K562 (cell line): ENCODE results near the gene FOXS1. TPM values are rescaled to one million over a fixed set of nuclear protein-coding genes. Genes with fewer than 3 reads are reported as not detected.

ENCODE experiments used
- ATAC-seq: fragments of 200-7000 bp; cut with Tn5 transposase; 3 replicates; pipeline ENCODE4 v1.9.1; 2020; ENCODE audit warnings: moderate library complexity
- BruUV-seq: library from RNA; stranded (reverse); fragments of 400-500 nt; replicated peaks from 2 replicates; lab custom pipeline; 2021; lab: Mats Ljungman, UMichigan
- CTCF ChIA-PET: fragments of 300-600 bp; formaldehyde crosslinking; extraction: SDS; loops from one replicate; lab custom pipeline; 2021; ENCODE audit warnings: low intra/inter-chr PET ratio; lab: Yijun Ruan, JAX
- POLR2A ChIA-PET: fragments of 300-600, 350-650 bp; sonication (Branson Sonifier 250); formaldehyde crosslinking; extraction: SDS; loops from one replicate; lab custom pipeline; 2021; ENCODE audit warnings: antibody characterized with exemption, inconsistent platforms; lab: Yijun Ruan, JAX
- DNase-seq, 4 experiments: peaks; one replicate each; pipeline versions ENCODE4 v3.0.0 to v3.0.0-alpha.2; 2011 to 2018; ENCODE audit warnings: low spot score in 3 of 4, mixed read lengths in 3 of 4; ENCODE audit errors: extremely low read depth in 1 of 4
- FAIRE-seq: peaks from 2 replicates; lab custom pipeline; 2011; peaks lifted over from hg19 to GRCh38; lab: Jason Lieb, UNC
- H2AFZ ChIP-seq: 2 replicates; pipeline ENCODE4 v1.6.0; 2011; ENCODE audit warnings: low read depth, low read length, control low read depth, inconsistent platforms
- H3K27ac ChIP-seq: fragments of 200-600 bp; 3 replicates; pipeline ENCODE4 v1.8.0; 2011; ENCODE audit warnings: low read depth, mild to moderate bottlenecking, control low read depth, inconsistent platforms, low read length, moderate library complexity, mixed read lengths; ENCODE audit errors: extremely low read depth
- H3K27me3 ChIP-seq, 2 experiments: fragments of 300-600 bp in 1 of 2; 2 replicates in 1 of 2; 3 replicates in 1 of 2; pipeline versions ENCODE4 v1.6.0 to v1.8.0; 2011; ENCODE audit warnings: inconsistent platforms in 2 of 2, low read length in 2 of 2, mild to moderate bottlenecking in 1 of 2, mixed read lengths in 1 of 2, moderate library complexity in 1 of 2; ENCODE audit not compliant: control insufficient read depth in 2 of 2, insufficient read depth in 2 of 2
- H3K36me3 ChIP-seq: fragments of 300-600 bp; 3 replicates; pipeline ENCODE4 v1.8.0; 2011; ENCODE audit warnings: mild to moderate bottlenecking, low read length, inconsistent platforms; ENCODE audit not compliant: control insufficient read depth, insufficient read depth
- H3K4me1 ChIP-seq, 2 experiments: fragments of 200-600 bp in 1 of 2; replicated peaks in 1 of 2; 2 replicates in 1 of 2; 3 replicates in 1 of 2; pipeline versions ENCODE4 v1.5.1 to v1.8.0; 2011; ENCODE audit warnings: inconsistent platforms in 2 of 2, low read length in 2 of 2, mild to moderate bottlenecking in 1 of 2, mixed read lengths in 1 of 2, moderate library complexity in 1 of 2; ENCODE audit not compliant: control insufficient read depth in 2 of 2, insufficient read depth in 2 of 2
- H3K4me2 ChIP-seq: 2 replicates; pipeline ENCODE4 v1.6.1; 2011; ENCODE audit warnings: low read length, control low read depth, inconsistent platforms, mixed read lengths; ENCODE audit not compliant: insufficient read depth
- H3K4me3 ChIP-seq: fragments of 200-600 bp; sonication (generic), shearing (Covaris generic); 2 replicates; pipeline ENCODE4 v1.5.1; 2016; ENCODE audit warnings: control low read depth, inconsistent platforms
- H3K79me2 ChIP-seq: fragments of 200-600 bp; 3 replicates; pipeline ENCODE4 v1.8.0; 2011; ENCODE audit warnings: low read length, inconsistent platforms; ENCODE audit not compliant: control insufficient read depth, insufficient read depth
- H3K9ac ChIP-seq, 2 experiments: 2 replicates each; pipeline versions ENCODE4 v1.6.0 to v1.6.1; 2011; ENCODE audit warnings: low read depth in 2 of 2, low read length in 2 of 2, control low read depth in 1 of 2, inconsistent platforms in 1 of 2, mild to moderate bottlenecking in 1 of 2, mixed read lengths in 1 of 2; ENCODE audit not compliant: insufficient read depth in 1 of 2
- H3K9me1 ChIP-seq: one replicate; pipeline ENCODE4 v1.6.0; 2011; ENCODE audit warnings: inconsistent platforms, mild to moderate bottlenecking, low read length, moderate library complexity; ENCODE audit not compliant: control insufficient read depth, insufficient read depth
- H3K9me3 ChIP-seq: replicated peaks from 2 replicates; pipeline ENCODE4 v1.5.1; 2011; ENCODE audit warnings: low read depth, low read length, inconsistent platforms; ENCODE audit not compliant: control insufficient read depth, insufficient read depth
- H4K20me1 ChIP-seq: replicated peaks from 2 replicates; pipeline ENCODE4 v1.6.1; 2011; ENCODE audit warnings: low read length, inconsistent platforms, mixed read lengths; ENCODE audit not compliant: control insufficient read depth, insufficient read depth
- CBX3 ChIP-seq, 2 experiments: IDR thresholded peaks; 1 replicate in 1 of 2; 2 replicates in 1 of 2; pipeline ENCODE4 v1.6.1; 2012; ENCODE audit warnings: inconsistent platforms in 2 of 2, low read length in 2 of 2, borderline replicate concordance in 1 of 2, control low read depth in 1 of 2
- DACH1 ChIP-seq: fragments of 450-650 bp; IDR thresholded peaks from 2 replicates; pipeline ENCODE4 v1.6.1; 2018; ENCODE audit not compliant: partially characterized antibody
- DPF2 ChIP-seq: fragments of 450-650 bp; IDR thresholded peaks from 2 replicates; pipeline ENCODE4 v1.6.1; 2016
- EZH2 ChIP-seq: IDR thresholded peaks from 2 replicates; pipeline ENCODE4 v1.6.1; 2012; ENCODE audit warnings: low read depth, mild to moderate bottlenecking, inconsistent platforms, low read length, borderline replicate concordance
- HNRNPLL ChIP-seq: fragments of 200-400 bp; formaldehyde crosslinking; IDR thresholded peaks from 2 replicates; pipeline ENCODE4 v1.6.1; 2017; ENCODE audit warnings: low read length, low read depth, mild to moderate bottlenecking; ENCODE audit not compliant: poor library complexity, severe bottlenecking
- MTA1 ChIP-seq: fragments of 450-650 bp; IDR thresholded peaks from 2 replicates; pipeline ENCODE4 v1.6.1; 2017; ENCODE audit warnings: borderline replicate concordance
- TAL1 ChIP-seq: fragments of 450-650 bp; IDR thresholded peaks from 2 replicates; pipeline ENCODE4 v1.6.1; 2016; ENCODE audit warnings: mild to moderate bottlenecking
- TOE1 ChIP-seq, 2 experiments: fragments of 450-650 bp in 1 of 2; sonication (generic) in 1 of 2; formaldehyde crosslinking in 1 of 2; IDR thresholded peaks; 2 replicates each; pipeline versions ENCODE4 v1.7.1 to v1.8.0; 2016 to 2022; ENCODE audit warnings: borderline replicate concordance in 2 of 2, mild to moderate bottlenecking in 2 of 2, antibody characterized with exemption in 1 of 2, inconsistent platforms in 1 of 2, low read depth in 1 of 2, missing genetic modification reagents in 1 of 2, moderate library complexity in 1 of 2
- ZC3H11A ChIP-seq: IDR thresholded peaks from 2 replicates; pipeline ENCODE4 v1.6.1; 2012; ENCODE audit warnings: low read depth, low read length, improper control_type of control experiment
- ZNF830 ChIP-seq: fragments of 250-450 bp; sonication (Bioruptor Pico); IDR thresholded peaks from 2 replicates; pipeline ENCODE4 v1.5.0; 2021; ENCODE audit warnings: mild to moderate bottlenecking
- WGBS: fragments of 100-300 bp; shearing (Covaris generic); methylation state at CpG from one replicate; pipeline ENCODE4 v1.1.6; 2016; ENCODE audit warnings: low coverage, mixed read lengths; ENCODE audit not compliant: insufficient coverage; ENCODE audit errors: missing lambda C conversion rate; 5-methylcytosine and 5-hydroxymethylcytosine counted together
- in situ Hi-C: fragments of 300-500 bp; cut with MboI; formaldehyde crosslinking; loops from 4 replicates; pipeline ENCODE4 v1.15.0; 2018; ENCODE audit warnings: inconsistent platforms, mixed read lengths
- intact Hi-C: fragments of 100-400 bp; cut with micrococcal nuclease; formaldehyde crosslinking; loops from 2 replicates; pipeline ENCODE4 v1.14.2; 2022
- polyA plus RNA-seq, 8 experiments: library from polyadenylated mRNA; depleted of rRNA in 4 of 8; stranded (reverse) in 5 of 8; unstranded in 3 of 8; fragments of >200 nt; fragmentation: Nextera tagmentation in 2 of 8; fragmentation: Illumina TruSeq in 1 of 8; extraction: Ambion mirVana in 2 of 8; extraction: Trizol in 1 of 8; gene quantifications; 2 replicates each; pipeline versions ENCODE4 v1.2.1 to v1.2.3, GENCODE V29; 2011 to 2014; ENCODE audit warnings: inconsistent platforms in 1 of 8, missing spikeins in 1 of 8
- total RNA-seq, 7 experiments: library from RNA; depleted of rRNA in 6 of 7; stranded (reverse); fragments of >200 nt in 6 of 7; fragmentation: Illumina TruSeq in 2 of 7; extraction: Trizol in 2 of 7; gene quantifications; 2 replicates each; pipeline versions ENCODE4 v1.2.1 to v1.2.3, GENCODE V29; 2011 to 2021; ENCODE audit warnings: low replicate concordance in 1 of 7

FOXS1 gene
- total and polyA plus RNA-seq, 9 of the 15 experiments (the other 6 are each of a cell fraction or from before 2014, with no cell fraction given) = not detected

- no TSS peak for BruUV-seq
- WGBS = 0% methylated on average over 3 of the region's 3 CpGs
- Histone ChIP-seq H3K4me3 (no peak overlapping the region), H3K36me3 (no peaks in the 10 kb centered on the region), H3K4me1 (peaks cover 0 to 13% of the 10 kb centered on the region in 2 experiments; a peak in 3 of 5 replicates), H3K27ac (no peak overlapping the region), H3K27me3 (peaks cover 24 to 55% of the 10 kb centered on the region in 2 experiments), H3K9me3 (no peaks in the 10 kb centered on the region), H3K9me1 (peaks cover 2% of the 10 kb centered on the region)
- intact Hi-C loops (no loop called here), in situ Hi-C loops (loop anchor here (10.0 kb wide), 1 partner anchor 168 kb away; no protein-coding TSS in a partner anchor)
- no peak for DNase-seq
- POLR2A ChIA-PET = interaction anchor here (0.7 kb wide), 1 partner anchor 18 kb away, joined by 3 read pairs; no protein-coding TSS in a partner anchor
- no peak for ATAC-seq
- CTCF ChIA-PET = interaction anchor here (0.6 to 4.8 kb wide), 2 partner anchors 24 to 96 kb away, joined by 3 to 49 read pairs; partner anchors contain the start of gene PDRG1
- no peak for TF ChIP-seq ZC3H11A
- no peak for TF ChIP-seq MTA1
- TF ChIP-seq ZNF830 (CRISPR knock-in tag) = no peak
- no peak for TF ChIP-seq DPF2
- no peak for TF ChIP-seq CBX3 (IDR thresholded peaks at IDR 0.05; ENCODE audit: borderline replicate concordance in 1 of 2, low read length in 2 of 2)
- no peak for TF ChIP-seq TAL1
- TF ChIP-seq HNRNPLL = no peak
- TF ChIP-seq DACH1 = no peak
- TF ChIP-seq TOE1 (IDR thresholded peaks at IDR 0.05; ENCODE audit: borderline replicate concordance) = no peak
- no peak for TF ChIP-seq TOE1 (CRISPR knock-in tag; IDR thresholded peaks at IDR 0.05; ENCODE audit: borderline replicate concordance, low read depth)
- no peak for TF ChIP-seq EZH2
- TF ChIP-seq, all 486 proteins: peak for 0
- FAIRE-seq = no peak
- H3K79me2 ChIP-seq = no peaks in the 10 kb centered on the region
- no peak overlapping the region for H3K9ac ChIP-seq
- H3K4me2 ChIP-seq = no peak overlapping the region
- peaks cover 8% of the 10 kb centered on the region for H4K20me1 ChIP-seq
- H2AFZ ChIP-seq = no peak overlapping the region
Measured at GRCh38 chr20:31856516-31856915, 11.1 kb upstream of the FOXS1 start.
